ENCODE data around the gene SAYSD1. TPM values are rescaled to one million over a fixed set of nuclear protein-coding genes. Genes with fewer than 3 reads are reported as not detected.

SAYSD1 gene
- total RNA-seq, 4 donors from 2014 or later = 10.8 to 21.6 (median 19.2) TPM

DNA sequence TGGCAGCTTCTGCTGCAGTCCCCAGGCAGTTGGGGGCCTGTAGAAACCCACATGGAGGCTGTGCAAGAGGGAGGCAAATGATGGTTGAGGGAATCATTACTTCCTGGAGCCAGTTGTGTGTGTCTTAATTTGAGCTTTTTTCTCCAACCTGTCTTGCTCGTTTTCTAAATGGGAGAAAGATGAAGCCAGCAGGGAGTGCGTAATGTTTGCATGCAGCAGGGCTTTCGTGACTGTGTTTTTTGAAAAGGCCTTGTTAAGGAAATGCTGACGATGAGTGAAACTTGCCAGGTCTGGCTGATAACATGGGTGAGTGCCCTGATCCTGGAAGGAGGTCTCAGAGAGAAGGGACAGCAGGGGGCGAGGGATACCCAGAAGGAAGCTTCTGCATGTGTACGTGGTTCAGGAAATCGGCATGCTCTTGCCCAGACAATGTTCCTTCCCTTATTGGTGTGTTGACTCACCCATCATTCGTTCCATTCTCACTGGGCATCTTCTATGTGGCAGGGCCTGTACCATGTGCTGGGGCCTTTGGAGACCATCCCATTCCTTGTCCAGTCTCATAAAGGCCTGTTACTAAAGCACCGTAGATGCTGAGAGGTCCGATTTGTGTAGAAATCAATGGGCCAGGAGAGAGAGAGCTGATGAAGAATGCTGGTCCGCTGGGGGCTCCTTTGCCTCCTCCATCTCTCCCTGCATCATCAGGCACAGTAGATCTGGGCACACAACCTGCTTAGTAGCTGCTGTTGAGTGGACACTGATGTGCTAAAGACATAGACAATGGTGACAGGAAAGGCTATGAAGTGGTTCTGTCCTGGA lies 39.0 kb downstream of the SAYSD1 start:
- intact Hi-C loops (cut with DNase I) = no loop called here
- no peak for DNase-seq (ENCODE audit: extremely low spot score)
- Histone ChIP-seq H3K36me3 (no peaks in the 10 kb centered on the region), H3K4me3 (no peak overlapping the region), H3K27me3 (peaks cover 0 to 10% (median 0%) of the 10 kb centered on the region in 4 donors), H3K9me3 (no peaks in the 10 kb centered on the region), H3K4me1 (no peaks in the 10 kb centered on the region), H3K27ac (replicated peaks in 1 of 4) (no peak overlapping the region)
- WGBS = 83% methylated on average over 11 of the region's 11 CpGs
- TF ChIP-seq CTCF (IDR thresholded peaks at IDR 0.05) = no peak
- TF ChIP-seq POLR2AphosphoS5 (IDR thresholded peaks at IDR 0.05) = no peak
- no peak for TF ChIP-seq POLR2A (IDR thresholded peaks at IDR 0.05; ENCODE audit: low read depth)
- no peak for TF ChIP-seq EP300 (IDR thresholded peaks at IDR 0.05)

GRCh38 chr6:39075010-39075686 lies 39.8 kb downstream of the SAYSD1 start:
- Histone ChIP-seq H3K36me3 (no peaks in the 10 kb centered on the region), H3K9me3 (no peaks in the 10 kb centered on the region), H3K27me3 (peaks cover 0 to 10% (median 0%) of the 10 kb centered on the region in 4 donors), H3K4me3 (no peak overlapping the region), H3K27ac (replicated peaks in 1 of 4) (no peak overlapping the region), H3K4me1 (no peaks in the 10 kb centered on the region)
- TF ChIP-seq POLR2AphosphoS5 (IDR thresholded peaks at IDR 0.05) = no peak
- no peak for TF ChIP-seq EP300 (IDR thresholded peaks at IDR 0.05)
- no peak for TF ChIP-seq POLR2A (IDR thresholded peaks at IDR 0.05; ENCODE audit: low read depth)
- TF ChIP-seq CTCF (IDR thresholded peaks at IDR 0.05) = no peak
- 75% methylated on average over 9 of the region's 12 CpGs for WGBS
- DNase-seq (ENCODE audit: extremely low spot score) = no peak
- intact Hi-C loops (cut with DNase I) = no loop called here

- intact Hi-C loops (cut with DNase I) = no loop called here
- DNase-seq (ENCODE audit: extremely low spot score) = no peak
- TF ChIP-seq POLR2A (IDR thresholded peaks at IDR 0.05; ENCODE audit: low read depth) (no peak), POLR2AphosphoS5 (IDR thresholded peaks at IDR 0.05) (no peak), EP300 (IDR thresholded peaks at IDR 0.05) (no peak), CTCF (IDR thresholded peaks at IDR 0.05) (no peak)
- H3K4me1 ChIP-seq = no peaks in the 10 kb centered on the region
- WGBS = 81% methylated on average over 9 of the region's 9 CpGs
- peaks cover 0 to 9% (median 0%) of the 10 kb centered on the region in 4 donors for H3K27me3 ChIP-seq
- H3K36me3 ChIP-seq = no peaks in the 10 kb centered on the region
- no peak overlapping the region for H3K4me3 ChIP-seq
- H3K9me3 ChIP-seq = no peaks in the 10 kb centered on the region
- H3K27ac ChIP-seq (replicated peaks in 1 of 4) = no peak overlapping the region
Measured at GRCh38 chr6:39074486-39074885, 40.5 kb downstream of the SAYSD1 start.

DNA sequence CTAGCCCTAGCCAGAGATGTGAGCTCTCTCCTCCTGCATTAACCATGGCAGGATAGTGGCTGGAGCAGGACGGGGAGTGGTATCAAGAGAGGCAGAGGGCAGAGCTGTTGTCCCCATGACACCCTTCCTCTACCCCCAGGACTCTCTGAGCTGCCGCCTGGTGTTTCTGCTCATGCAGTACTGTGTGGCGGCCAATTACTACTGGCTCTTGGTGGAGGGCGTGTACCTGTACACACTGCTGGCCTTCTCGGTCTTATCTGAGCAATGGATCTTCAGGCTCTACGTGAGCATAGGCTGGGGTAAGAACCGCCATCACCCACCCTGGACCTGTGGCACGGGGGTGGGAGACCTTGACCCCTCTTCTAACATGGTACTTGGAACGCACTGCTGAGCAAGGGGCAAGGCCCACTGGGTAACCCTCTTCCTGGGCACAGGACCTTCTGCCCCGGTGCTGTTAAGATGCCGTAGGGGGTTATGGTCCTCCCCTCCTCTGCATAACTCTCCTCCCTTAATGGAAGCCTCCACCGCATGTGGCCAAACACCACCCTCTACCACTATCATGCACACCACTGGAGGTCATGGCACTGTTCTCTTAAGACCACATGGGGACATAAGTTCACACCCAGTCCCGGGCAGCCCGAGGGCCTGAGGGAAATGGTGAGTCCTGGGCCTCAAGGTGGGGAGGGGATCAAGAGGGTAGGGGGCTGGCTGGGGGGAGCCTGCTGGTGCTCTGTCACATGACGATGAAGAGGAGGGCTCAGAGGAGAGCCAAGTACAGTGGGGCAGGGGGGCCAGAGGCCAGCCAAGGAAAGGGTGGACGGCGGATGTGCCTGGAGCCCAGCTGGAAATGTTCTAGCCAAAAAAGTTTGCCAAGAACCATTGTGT lies 41.3 kb downstream of the SAYSD1 start:
- DNase-seq (ENCODE audit: extremely low spot score) = no peak
- WGBS = 86% methylated on average over 13 of the region's 17 CpGs
- intact Hi-C loops (cut with DNase I) = no loop called here
- H3K4me3 ChIP-seq = no peak overlapping the region
- H3K4me1 ChIP-seq = no peaks in the 10 kb centered on the region
- H3K27ac ChIP-seq (replicated peaks in 1 of 4) = no peak overlapping the region
- TF ChIP-seq POLR2AphosphoS5 (IDR thresholded peaks at IDR 0.05) (no peak), POLR2A (IDR thresholded peaks at IDR 0.05; ENCODE audit: low read depth) (no peak), EP300 (IDR thresholded peaks at IDR 0.05) (no peak), CTCF (IDR thresholded peaks at IDR 0.05) (no peak)
- no peaks in the 10 kb centered on the region for H3K36me3 ChIP-seq
- H3K9me3 ChIP-seq = no peaks in the 10 kb centered on the region
- peaks cover 0 to 1% (median 0%) of the 10 kb centered on the region in 4 donors for H3K27me3 ChIP-seq

Data from esophagus muscularis mucosa (tissue), 4 donors.